ENCODE results near the gene PRR13.
"Not testable (repeated sequence)": the region's sequence is repeated elsewhere in the genome, so short reads cannot be mapped to it uniquely, and the experiment has no call there.

Gene PRR13

DNA sequence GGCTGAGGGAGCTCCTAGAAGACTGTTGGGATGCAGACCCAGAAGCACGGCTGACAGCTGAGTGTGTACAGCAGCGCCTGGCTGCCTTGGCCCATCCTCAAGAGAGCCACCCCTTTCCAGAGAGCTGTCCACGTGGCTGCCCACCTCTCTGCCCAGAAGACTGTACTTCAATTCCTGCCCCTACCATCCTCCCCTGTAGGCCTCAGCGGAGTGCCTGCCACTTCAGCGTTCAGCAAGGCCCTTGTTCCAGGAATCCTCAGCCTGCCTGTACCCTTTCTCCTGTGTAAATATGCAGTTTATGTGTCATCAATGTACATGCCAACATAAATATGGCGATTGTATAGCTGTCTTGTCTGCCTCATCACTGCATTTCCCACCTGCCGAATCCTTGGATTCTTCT lies 10.3 kb upstream of the PRR13 start:
- no peak overlapping the region for H3K27ac ChIP-seq
- DNase-seq (ENCODE audit: low read depth, low spot score), result no peak

DNA sequence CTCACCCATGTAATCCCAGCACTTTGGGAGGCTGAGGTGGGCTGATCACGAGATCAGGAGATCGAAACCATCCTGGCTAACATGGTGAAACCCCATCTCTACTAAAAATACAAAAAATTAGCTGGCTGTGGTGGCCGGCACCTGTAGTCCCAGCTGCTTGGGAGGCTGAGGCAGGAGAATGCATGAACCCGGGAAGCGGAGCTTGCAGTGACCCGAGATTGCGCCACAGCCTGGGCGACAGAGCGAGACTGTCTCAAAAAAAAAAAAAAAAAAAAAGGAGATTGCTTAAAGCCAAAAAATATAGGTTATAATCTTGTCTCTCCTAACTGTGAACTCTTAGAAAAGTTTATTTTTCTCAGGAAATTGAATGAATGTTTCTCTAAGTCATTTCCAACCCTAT lies 6.2 kb upstream of the PRR13 start:
- not testable (repeated sequence) for DNase-seq (ENCODE audit: low read depth, low spot score); H3K27ac ChIP-seq

DNA sequence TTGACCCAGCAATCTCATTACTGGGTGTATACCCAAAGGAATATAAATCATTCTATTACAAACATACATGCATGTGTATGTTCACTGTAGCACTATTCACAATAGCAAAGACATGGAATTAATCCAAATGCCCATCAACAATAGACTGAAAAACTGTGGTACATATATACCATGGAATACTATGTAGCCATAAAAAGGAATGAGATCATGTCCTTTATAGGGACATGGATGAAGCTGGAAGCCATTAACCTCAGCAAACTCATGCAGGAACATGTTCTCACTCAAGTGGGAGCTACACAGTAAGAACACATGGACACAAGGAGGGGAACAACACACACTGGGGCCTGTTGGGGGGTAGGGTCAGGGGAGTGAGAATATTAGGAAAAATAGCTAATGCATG lies 2.0 kb upstream of the PRR13 start:
- DNase-seq (ENCODE audit: low read depth, low spot score); H3K27ac ChIP-seq: not testable (repeated sequence)

DNA sequence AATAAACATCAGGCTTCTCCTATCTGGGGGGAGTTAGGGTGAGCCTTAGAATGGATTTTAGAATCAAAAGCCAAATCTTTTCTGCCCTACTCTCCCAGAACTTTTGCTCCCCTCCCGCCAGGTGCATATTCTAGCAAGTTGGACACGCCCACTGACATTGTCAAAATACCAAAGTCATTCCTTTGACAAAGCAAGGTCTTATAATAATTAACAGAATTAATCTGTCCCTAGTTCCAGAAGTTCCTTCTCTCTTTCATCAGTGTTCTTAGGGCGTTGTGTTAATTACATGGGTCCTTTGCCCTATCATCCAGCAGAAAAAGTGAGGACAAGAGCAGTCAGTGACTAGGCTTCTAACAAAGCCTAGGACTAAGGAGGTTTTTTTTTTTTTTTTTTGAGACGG lies 2.4 kb downstream of the PRR13 start:
- H3K27ac ChIP-seq, result no peak overlapping the region
- no peak for DNase-seq (ENCODE audit: low read depth, low spot score)

DNA sequence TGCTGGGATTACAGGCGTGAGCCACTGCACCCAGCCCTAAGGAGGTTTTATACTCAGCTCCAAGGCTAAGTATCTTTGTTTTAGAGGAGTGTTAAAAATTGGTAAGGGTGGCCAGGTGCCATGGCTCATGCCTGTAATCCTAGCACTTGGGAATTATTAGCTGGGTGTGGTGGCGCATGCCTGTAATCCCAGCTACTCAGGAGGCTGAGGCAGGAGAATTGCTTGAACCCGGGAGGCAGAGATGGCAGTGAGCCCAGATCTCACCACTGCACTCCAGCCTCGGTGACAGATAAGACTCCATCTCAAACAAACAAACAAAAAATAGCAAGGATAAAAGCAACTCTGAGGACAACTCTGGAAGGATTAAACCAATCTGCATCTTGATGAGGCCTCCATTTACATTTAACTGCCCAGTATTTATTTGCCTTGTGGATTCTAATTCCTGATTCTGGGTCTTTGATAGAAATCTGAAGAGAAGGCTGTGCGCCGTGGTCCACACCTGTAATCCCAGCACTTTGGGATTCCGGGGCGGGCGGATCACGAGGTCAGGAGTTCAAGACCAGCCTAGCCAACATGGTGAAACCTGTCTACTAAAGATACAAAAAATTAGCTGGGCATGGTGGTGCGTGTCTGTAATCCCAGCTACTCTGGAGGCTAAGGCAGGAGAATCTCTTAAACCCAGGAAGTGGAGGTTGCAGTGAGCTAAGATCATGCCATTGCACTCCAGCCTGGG lies 3.2 kb downstream of the PRR13 start:
- not testable (repeated sequence) for DNase-seq (ENCODE audit: low read depth, low spot score); H3K27ac ChIP-seq

DNA sequence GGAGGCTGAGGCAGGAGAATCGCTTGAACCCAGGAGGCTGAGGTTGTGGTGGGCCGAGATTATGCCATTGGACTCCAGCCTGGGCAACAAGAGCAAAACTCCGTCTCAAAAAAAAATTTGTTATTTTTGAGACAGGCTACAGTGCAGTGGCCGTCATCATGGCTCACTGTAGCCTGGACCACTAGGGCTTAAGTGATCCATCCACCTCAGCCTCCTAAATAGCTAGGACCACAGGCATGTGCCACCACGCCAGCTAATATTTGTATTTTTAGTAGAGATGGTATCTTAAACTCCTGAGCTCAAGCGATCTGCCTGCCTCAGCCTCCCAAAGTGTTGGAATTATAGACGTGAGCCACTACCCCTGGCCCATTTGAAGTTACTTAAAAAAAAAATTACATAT lies 9.4 kb downstream of the PRR13 start:
- H3K27ac ChIP-seq, result no peak overlapping the region
- DNase-seq (ENCODE audit: low read depth, low spot score), result no peak

DNA sequence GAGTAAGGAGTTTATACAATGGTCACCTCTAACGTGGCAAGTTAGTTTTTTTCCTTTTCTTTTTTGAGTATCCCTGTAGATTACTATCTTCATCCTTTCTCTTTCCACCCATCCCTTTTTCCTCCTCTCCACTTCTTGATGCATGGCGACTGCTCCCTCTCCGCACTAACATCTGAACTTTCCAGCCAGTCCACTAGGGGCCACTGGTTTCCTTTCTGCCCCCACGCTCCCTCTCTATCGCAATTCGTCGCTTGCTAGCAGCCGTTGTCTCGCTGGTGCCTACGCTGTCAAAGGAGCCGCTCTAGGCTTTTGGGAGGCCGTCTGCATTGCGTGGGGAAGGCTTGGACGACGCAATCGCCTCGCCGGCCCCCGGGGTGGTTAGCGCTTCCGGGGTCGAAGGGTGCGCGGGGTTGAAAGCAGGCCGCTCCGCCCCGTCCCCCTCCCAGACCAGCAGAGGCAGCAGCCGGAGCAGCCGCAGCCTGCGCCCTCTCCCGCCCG lies 10.2 kb downstream of the PRR13 start, which contains the start of gene PCBP2:
TSS of gene PCBP2 (plus strand) at position 442 of the 498 bp plus-strand sequence. CDS start 2,699 bp downstream, outside the sequence.
- DNase-seq (ENCODE audit: low read depth, low spot score), result peak; percentile 98
- peak within 1 kb of the TSS; percentile 76 for H3K27ac ChIP-seq

DNA sequence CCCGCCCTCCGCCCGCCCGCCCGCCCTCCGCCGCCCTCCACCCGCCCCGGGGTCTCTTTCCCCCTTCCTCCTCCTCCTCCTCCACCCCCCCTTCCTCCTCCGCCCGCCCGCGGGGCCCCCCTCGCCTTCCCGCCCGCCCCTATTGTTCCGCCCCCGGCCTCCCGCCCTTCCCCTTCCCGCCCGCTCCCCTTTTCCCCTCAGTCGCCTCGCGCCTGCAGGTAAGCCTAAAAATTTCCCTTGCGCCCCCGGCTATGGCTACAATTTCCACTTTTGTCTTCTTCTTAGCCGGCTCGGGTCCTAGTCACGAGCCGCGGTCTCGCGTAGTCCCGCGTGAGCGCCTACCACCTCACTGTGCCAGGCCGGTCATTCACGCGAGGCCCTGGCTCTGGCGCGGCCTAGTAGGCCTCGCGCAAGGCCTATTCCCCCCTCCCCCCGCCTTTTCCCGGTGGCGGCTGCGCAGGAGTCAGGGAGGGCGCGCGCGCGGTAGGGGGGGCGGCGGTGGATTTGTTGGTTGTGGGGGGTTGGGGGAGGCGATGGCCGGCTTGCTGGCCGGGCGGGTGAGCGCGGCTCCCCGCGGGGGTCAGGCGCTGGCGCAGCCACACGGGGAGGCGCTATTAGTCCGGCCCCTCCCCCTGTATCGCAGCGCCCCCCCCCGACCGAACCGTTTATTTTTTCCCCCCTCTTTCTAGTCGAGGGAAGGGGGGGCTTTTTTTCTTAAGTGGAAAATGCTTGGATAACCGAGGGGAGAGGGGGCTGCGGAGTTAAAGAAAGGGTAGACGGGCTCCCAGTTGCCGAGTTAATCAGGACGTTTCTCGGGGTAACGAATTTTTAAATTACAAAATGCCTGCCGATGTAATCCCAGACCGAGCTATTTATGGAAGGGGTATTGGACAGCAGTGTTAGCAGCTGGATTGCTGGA lies 10.9 kb downstream of the PRR13 start:
- DNase-seq (ENCODE audit: low read depth, low spot score), result no peak

DNA sequence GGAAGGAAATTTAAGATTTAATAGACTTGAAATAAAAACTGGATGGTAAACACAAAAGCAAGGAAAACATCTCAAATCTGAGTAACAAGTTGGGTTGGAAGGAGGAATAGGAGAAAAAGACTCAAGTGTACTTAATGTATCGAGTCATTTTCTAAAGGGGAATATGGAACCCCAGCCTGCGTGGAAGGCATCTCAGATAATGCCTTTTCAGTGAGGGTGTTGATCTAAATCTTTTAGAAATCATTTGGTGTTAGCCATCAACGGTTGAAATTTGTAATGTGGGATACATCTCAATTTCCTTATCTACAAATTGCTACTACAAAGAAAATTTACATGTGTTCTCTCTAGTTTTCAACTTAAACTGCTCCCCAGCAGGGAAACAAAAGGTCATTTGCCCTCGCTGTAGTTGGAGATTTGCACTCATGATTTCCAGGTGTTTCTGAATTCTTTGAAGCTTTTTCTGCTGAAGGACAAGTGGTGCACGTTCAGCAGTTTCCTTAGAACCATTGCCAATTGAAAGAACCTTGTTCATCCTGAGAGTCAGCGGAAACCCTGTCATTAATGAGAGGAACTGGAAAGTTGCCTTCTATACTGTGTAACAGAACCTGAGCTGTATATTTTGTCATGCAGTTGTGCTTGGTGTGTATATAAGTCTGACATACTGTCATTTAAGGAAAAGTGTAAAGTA lies 12.6 kb downstream of the PRR13 start:
- no peak for DNase-seq (ENCODE audit: low read depth, low spot score)

More for the DNA sequence above, 10.9 kb downstream of the PRR13 start:
- H3K27ac ChIP-seq, result peak overlapping the region; percentile 76

DNA sequence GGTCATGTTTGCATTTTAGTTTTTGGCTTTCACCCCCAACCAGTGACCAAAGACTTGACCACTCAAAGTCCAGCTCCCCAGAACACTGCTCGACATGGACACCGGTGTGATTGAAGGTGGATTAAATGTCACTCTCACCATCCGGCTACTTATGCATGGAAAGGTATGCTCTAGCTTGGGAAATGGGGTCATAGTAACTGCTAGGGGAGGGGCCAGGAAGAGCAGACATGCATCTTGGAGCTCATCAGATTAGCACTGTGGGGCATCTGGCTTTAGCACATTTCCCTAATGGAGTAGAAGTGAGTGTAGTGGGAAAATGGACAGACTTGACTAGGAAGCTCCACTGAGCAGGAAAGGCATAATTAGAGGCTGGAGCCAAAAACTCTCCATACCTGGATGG lies 13.2 kb downstream of the PRR13 start:
- H3K27ac ChIP-seq, result no peak overlapping the region
- DNase-seq (ENCODE audit: low read depth, low spot score), result no peak

More for the DNA sequence above, 12.6 kb downstream of the PRR13 start:
- no peak overlapping the region for H3K27ac ChIP-seq

DNA sequence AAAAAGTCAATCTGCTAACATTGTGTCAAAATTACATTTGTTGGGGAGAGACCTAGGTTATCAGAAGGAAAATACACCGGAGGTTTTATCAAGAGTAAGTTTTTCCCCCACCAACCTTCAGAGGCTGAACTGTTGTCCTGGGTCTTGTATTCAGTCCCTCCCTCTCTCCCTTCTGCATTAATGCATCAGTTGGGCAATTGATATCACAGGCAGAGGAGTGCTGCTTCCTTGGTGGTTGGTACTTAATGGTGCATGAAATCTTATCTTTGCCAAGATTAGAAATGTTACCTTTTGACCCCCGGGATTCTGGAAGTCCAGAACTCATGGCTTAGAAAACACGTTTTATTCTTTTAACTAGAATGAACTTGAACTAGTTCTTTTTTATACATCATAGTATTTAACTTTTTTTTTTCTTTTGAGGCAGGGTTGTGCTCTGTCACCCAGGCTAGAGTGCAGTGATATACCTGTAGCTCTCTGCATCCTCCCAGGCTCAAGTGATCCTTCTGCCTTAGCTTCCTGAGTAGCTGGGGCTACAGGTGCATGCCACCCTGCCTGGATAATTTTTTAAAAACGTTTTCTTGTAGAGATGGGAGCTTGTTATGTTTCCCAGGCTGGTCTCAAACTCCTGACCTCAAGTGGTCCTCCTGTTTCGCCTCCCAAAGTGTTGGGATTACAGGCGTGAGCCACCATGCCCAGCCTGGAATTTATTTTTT lies 15.3 kb downstream of the PRR13 start:
- no peak overlapping the region for H3K27ac ChIP-seq
- no peak for DNase-seq (ENCODE audit: low read depth, low spot score)

DNA sequence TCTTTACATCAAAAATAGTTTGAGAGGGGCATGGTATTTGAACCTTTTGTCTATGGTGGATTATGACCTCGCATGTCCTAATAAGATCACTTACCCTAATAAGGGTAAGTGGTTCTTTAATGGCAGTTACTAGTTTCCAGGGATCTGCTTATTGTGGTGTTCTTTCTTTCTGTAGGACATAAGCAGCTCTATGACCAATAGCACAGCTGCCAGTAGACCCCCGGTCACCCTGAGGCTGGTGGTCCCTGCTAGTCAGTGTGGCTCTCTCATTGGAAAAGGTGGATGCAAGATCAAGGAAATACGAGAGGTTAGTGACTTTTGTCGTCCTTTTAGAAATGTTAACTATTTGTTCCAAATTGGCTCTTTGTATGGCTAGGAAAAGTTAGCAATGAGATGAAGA lies 17.6 kb downstream of the PRR13 start:
- DNase-seq (ENCODE audit: low read depth, low spot score), result no peak
- H3K27ac ChIP-seq, result no peak overlapping the region

DNA sequence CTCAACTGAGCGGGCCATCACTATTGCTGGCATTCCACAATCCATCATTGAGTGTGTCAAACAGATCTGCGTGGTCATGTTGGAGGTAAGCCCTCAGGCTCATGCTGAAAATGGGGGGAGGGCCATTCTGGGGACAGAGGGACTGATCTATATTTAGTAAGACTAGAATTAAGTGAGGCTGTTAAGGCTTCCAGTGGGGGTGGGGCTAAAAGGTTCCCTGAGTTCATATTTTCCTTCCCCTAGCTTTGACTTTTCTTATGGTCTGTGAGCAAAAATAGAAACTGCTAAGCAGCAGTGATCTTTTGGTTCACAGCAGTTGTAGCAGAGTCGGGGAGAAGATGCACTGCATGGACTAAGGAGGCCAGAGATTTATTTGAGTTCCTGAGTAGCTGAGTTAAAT lies 19.5 kb downstream of the PRR13 start:
- H3K27ac ChIP-seq, result no peak overlapping the region
- no peak for DNase-seq (ENCODE audit: low read depth, low spot score)

DNA sequence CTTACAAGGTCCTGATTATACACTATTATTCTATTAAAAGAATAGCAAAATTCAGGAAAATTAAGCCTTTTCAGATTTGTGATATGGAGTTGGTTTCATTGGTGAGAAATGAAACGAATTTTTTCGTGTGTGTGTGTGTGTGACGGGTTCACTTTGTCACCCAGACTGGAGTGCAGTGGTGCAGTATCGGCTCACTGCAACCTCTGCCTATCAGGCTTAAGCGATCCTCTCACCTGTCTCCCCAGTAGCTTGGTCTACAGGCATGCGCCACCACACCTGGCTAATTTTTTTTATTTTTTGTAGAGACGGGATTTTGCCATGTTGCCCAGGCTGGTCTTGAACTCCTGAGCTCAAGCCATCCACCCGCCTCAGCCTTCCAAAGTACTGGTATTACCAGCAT lies 20.1 kb downstream of the PRR13 start:
- DNase-seq (ENCODE audit: low read depth, low spot score), result no peak

DNA sequence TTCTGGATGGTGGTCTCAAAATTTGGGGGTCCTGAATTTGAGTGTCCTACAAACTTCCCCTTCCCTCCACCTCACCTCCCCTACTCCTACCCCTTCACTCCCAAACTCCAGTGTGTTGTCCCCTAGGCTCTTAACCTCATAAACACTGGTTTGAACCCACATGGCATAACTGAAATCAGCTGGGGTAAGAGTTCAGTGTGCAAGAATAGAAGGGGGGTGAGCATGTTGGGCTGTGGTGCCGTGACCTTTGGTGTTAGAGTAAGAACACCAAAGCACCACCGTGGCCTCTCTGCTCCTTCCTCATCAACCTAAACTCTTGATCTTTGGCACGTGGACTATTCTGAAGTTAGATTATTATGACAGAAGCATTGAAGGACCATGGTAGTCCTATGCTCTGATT lies 21.4 kb downstream of the PRR13 start:
- peak overlapping the region; percentile 16 for H3K27ac ChIP-seq

More for the DNA sequence above, 20.1 kb downstream of the PRR13 start:
- no peak overlapping the region for H3K27ac ChIP-seq

DNA sequence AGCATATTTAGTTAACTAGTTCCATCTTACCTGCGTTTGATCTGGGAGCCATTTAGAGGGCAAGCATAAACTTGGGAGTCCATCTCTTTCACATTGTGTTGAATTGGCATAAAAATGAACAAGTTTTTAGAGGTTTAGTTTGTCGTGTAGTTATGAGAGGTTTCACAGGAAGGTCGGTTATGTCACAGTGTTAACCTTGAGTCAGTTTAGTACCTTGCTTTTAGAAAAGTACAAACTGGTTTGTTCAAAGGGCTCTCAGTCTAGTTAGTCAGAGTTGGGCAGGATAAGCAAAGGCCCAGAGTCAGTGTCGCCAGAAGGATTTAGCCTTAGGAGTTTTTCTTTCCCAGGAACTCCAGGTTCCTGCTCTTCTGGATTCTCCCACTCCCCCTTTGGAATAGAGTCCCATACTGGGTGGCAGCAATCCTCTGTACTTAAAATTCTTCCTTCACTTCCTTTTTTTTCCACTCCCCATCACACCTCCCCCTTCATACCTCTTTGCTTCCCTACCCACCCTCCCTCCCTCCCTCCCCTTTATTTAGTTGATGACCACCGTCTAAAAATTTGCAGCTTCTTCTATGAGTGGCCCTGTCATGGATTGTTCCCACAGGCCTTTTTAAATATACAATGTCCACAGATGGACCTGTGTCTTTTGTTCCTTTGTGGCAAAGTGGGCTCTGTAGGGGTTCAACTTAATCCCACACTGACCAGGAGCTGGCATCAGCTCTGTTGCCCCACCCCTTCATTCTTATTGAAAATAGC lies 22.4 kb downstream of the PRR13 start:
- H3K27ac ChIP-seq, result peak overlapping the region; percentile 16
- DNase-seq (ENCODE audit: low read depth, low spot score), result no peak

More for the DNA sequence above, 21.4 kb downstream of the PRR13 start:
- DNase-seq (ENCODE audit: low read depth, low spot score), result no peak

DNA sequence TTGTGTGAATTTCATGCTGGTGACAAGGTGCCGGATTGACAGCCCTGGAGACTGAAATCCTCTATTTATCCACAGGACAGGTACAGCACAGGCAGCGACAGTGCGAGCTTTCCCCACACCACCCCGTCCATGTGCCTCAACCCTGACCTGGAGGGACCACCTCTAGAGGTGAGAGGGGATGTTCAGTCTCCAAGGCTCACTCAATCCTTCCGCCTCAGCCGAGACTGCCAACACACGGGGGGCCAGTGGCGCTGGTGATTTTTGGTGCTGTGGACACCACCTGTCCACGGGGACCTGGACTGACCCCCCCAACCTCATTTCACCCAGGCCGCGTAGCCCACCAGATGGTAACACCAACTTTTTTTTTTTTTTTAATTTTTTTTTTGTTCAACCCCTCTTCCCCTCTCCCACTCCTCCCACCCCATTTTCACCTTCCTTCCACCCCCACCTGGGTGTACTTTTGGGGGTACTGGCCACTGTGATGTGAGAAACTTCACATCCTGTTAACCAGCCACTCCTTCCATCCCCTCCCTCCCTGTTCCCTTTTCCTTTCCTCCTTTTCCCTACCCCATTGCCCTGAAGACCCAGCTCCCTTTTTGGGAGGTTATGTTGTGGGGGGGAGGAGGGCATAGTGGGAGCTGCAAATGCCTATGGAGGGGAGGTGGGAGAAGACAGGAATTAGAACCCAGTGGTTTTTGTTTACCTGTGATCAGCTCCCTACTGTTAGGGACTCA lies 23.3 kb downstream of the PRR13 start:
- peak overlapping the region; percentile 62 for H3K27ac ChIP-seq
- no peak for DNase-seq (ENCODE audit: low read depth, low spot score)

DNA sequence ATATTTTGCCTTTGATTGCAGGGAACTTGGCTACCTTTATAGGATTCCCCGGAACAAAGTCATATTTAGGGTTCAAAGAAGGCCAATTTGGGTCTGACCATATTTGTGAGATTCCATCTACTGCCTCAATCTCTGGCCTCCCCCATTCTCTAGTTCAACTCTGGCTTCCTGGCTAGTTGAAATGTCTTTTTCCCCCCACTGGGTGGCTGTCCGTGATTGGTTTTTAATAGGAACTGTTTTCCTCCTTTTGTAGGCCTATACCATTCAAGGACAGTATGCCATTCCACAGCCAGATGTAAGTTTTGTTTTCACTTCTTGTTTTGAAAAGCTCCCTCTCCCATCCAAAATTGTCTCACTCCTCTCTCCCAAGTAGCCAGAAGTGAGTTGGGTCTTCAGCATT lies 24.1 kb downstream of the PRR13 start:
- DNase-seq (ENCODE audit: low read depth, low spot score), result no peak
- H3K27ac ChIP-seq, result peak overlapping the region; percentile 62

Data from epithelial cell of prostate (primary cell).